Measurements from ENCODE around the gene SNORC. TPM values are rescaled to one million over a fixed set of nuclear protein-coding genes. Genes with fewer than 3 reads are reported as not detected.

Gene SNORC
- total and polyA plus RNA-seq, 10 of the 15 experiments (the other 5 are each of a cell fraction or from before 2014, with no cell fraction given), result 0.04 to 0.74 (median 0.45) TPM; not detected in 4

- H4K20me1 ChIP-seq (ENCODE audit: control insufficient read depth, insufficient read depth), result no peaks in the 10 kb centered on the region
- WGBS (ENCODE audit: insufficient coverage, insufficient replicate concordance, low lambda C conversion rate, missing lambda C conversion rate), result 0% methylated on average over 1 of the region's 1 CpG
- peaks cover 0 to 3% of the 10 kb centered on the region in 2 experiments; a peak in 1 of 4 replicates for H3K27me3 ChIP-seq (replicated peaks in 1 of 2; ENCODE audit: control insufficient read depth in 2 of 2, insufficient read depth in 2 of 2, low read length in 1 of 2)
- H3K4me2 ChIP-seq (ENCODE audit: control insufficient read depth, insufficient read depth), result no peak overlapping the region
- H2AFZ ChIP-seq (ENCODE audit: control insufficient read depth, low read depth, low read length), result no peak overlapping the region
- intact Hi-C loops (cut with micrococcal nuclease; ENCODE audit: unreplicated experiment), result no loop called here
- ChIA-PET SMC1A (ENCODE audit: uncharacterized antibody, unreplicated experiment) (no interaction called here), RAD21 (ENCODE audit: unreplicated experiment) (interaction anchor here (0.6 kb wide), 1 partner anchor 339 kb away, joined by 3 read pairs; no protein-coding TSS in a partner anchor), POLR2A (no interaction called here), CTCF (no interaction called here)
- H3K9me3 ChIP-seq (replicated peaks; ENCODE audit: control insufficient read depth, insufficient read depth, low read length), result peaks cover 2% of the 10 kb centered on the region; the same call in 2 of the 3 replicates
- no peak overlapping the region for H3K27ac ChIP-seq (ENCODE audit: control insufficient read depth, insufficient read depth)
- in situ Hi-C loops (cut with MboI), result no loop called here
- H3K4me1 ChIP-seq (ENCODE audit: control insufficient read depth, insufficient read depth, low read length), result no peaks in the 10 kb centered on the region
- no peak overlapping the region for H3K9ac ChIP-seq (ENCODE audit: control insufficient read depth, insufficient read depth, low read length)
- no peaks in the 10 kb centered on the region for H3K79me2 ChIP-seq (ENCODE audit: control insufficient read depth, insufficient read depth, low read length)
- no peak for DNase-seq (ENCODE audit: low read depth, low spot score)
- FAIRE-seq, result no peak
- H3K36me3 ChIP-seq (ENCODE audit: control insufficient read depth in 2 of 2, insufficient read depth in 2 of 2, low read length in 1 of 2), result no peaks in the 10 kb centered on the region
- no TSS peak for BruUV-seq (replicated peaks)
- H3K4me3 ChIP-seq, result no peak overlapping the region
- no peak for ATAC-seq
- TF ChIP-seq RBBP5 (conservative IDR thresholded peaks at IDR 0.05), result no peak
- TF ChIP-seq BCL11A (IDR thresholded peaks at IDR 0.05; ENCODE audit: low read depth, low read length), result no peak
- TF ChIP-seq RAD51 (IDR thresholded peaks at IDR 0.05), result no peak
- TF ChIP-seq, protein P1, sequence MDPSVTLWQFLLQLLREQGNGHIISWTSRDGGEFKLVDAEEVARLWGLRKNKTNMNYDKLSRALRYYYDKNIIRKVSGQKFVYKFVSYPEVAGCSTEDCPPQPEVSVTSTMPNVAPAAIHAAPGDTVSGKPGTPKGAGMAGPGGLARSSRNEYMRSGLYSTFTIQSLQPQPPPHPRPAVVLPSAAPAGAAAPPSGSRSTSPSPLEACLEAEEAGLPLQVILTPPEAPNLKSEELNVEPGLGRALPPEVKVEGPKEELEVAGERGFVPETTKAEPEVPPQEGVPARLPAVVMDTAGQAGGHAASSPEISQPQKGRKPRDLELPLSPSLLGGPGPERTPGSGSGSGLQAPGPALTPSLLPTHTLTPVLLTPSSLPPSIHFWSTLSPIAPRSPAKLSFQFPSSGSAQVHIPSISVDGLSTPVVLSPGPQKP (IDR thresholded peaks at IDR 0.05; ENCODE audit: low read depth, low read length), result no peak
- TF ChIP-seq TCF3 (IDR thresholded peaks at IDR 0.05; ENCODE audit: borderline replicate concordance, insufficient read depth, low read depth, low read length), result no peak
- TF ChIP-seq USF2 (IDR thresholded peaks at IDR 0.05; ENCODE audit: borderline replicate concordance, low read depth, low read length), result no peak
Measured at GRCh38 chr2:232911712-232912277, 41.7 kb downstream of the SNORC start.

Data from GM12878 (cell line).